ENCODE measurements around the gene PIWIL1.

PIWIL1 gene

DNA sequence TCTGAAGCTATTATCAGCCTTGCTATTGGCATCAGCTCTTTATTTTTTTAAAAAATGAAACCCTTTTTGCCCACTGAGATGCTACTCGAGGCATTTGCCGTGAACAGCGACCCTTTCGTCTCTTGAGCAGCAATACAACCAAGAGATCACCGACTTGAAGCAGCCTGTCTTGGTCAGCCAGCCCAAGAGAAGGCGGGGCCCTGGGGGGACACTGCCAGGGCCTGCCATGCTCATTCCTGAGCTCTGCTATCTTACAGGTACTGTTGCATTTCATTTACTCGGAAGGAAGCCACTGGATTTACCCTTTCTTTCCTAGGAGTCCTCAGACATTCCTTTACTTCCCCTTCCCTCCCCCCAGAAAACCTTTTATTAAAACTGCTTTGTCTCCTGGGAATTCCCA, 16.7 kb downstream of the PIWIL1 start:
- in situ Hi-C loops (cut with MboI; ENCODE audit: low pct_unique_long_range_greater_than_20kb, low sequenced_read_pairs, unreplicated experiment): no loop called here
- DNase-seq (ENCODE audit: low spot score): no peak
- TF ChIP-seq, protein P1, sequence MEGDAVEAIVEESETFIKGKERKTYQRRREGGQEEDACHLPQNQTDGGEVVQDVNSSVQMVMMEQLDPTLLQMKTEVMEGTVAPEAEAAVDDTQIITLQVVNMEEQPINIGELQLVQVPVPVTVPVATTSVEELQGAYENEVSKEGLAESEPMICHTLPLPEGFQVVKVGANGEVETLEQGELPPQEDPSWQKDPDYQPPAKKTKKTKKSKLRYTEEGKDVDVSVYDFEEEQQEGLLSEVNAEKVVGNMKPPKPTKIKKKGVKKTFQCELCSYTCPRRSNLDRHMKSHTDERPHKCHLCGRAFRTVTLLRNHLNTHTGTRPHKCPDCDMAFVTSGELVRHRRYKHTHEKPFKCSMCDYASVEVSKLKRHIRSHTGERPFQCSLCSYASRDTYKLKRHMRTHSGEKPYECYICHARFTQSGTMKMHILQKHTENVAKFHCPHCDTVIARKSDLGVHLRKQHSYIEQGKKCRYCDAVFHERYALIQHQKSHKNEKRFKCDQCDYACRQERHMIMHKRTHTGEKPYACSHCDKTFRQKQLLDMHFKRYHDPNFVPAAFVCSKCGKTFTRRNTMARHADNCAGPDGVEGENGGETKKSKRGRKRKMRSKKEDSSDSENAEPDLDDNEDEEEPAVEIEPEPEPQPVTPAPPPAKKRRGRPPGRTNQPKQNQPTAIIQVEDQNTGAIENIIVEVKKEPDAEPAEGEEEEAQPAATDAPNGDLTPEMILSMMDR (IDR thresholded peaks at IDR 0.05; ENCODE audit: extremely low read depth, insufficient read depth, missing control alignments): no peak

DNA sequence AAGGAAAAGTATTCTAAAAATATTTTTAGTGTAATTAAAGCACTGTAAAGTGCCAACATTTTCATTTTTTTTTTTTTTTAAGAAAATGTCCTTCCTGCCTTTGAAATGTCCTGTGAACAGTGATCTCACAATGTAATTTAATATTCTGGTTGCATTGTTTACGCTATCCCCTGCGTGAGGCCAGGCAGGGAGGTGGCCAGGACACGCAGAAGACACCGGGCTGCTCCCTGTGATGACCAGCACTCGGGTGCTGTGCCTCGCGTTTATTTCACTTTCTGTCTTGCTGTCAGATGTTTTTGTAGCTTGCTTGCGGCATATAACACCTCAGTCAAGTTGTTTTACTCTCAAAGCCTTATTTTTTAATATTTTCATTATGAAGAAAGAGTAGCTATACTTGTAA, 18.5 kb downstream of the PIWIL1 start:
- no peak for DNase-seq (ENCODE audit: low spot score)
- TF ChIP-seq, protein P1 (IDR thresholded peaks at IDR 0.05; ENCODE audit: extremely low read depth, insufficient read depth, missing control alignments): no peak
- in situ Hi-C loops (cut with MboI; ENCODE audit: low pct_unique_long_range_greater_than_20kb, low sequenced_read_pairs, unreplicated experiment): no loop called here

DNA sequence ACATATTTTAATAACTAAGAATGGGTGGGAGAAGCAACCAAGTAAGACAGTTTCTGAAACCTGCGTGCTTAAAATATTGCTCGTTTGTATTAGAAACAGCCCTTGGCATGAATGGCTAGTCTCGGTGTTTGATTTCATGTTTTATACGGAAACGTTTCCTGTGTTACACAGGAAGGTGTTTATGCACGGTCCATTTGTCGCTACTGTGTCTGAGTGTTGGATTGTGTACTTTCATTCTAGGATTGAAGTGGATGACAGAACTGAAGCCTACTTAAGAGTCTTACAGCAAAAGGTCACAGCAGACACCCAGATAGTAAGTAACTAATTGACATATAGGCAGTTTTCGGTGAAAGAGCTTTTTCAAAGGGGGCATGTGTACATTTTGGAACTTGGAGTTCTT, 19.6 kb downstream of the PIWIL1 start:
- no peak for DNase-seq (ENCODE audit: low spot score)
- in situ Hi-C loops (cut with MboI; ENCODE audit: low pct_unique_long_range_greater_than_20kb, low sequenced_read_pairs, unreplicated experiment): no loop called here
- TF ChIP-seq, protein P1 (IDR thresholded peaks at IDR 0.05; ENCODE audit: extremely low read depth, insufficient read depth, missing control alignments): no peak

DNA sequence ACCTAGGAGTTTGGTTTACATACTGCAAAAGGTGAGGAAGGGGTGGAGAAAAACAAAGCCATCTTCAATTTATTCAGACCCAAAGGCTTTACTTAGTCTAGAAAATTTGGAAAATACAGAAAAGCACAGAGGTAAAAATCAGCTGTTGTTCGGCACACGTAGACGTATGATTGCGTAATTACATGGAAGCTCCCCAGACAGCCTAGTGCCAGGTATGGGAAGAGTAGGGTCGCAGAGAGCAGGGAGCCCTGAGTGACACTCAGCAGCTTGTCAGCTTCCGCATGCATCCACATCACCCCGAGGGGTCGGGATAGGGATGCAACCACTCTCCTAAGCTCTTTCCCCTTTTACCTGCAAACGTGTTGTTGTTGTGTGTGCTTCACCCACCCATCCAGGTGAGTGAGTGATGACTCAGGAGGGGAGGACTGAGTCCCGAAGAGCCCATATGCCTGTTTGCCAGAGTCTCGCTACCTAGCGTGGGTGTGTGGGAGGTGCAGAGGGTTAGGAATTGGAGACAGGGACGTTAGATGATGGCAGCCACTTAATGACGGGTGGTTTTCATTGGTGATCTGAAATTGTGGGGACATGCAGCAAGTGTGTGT, 20.1 kb downstream of the PIWIL1 start:
- TF ChIP-seq, protein P1 (IDR thresholded peaks at IDR 0.05; ENCODE audit: extremely low read depth, insufficient read depth, missing control alignments): no peak
- no peak for DNase-seq (ENCODE audit: low spot score)
- in situ Hi-C loops (cut with MboI; ENCODE audit: low pct_unique_long_range_greater_than_20kb, low sequenced_read_pairs, unreplicated experiment): no loop called here

DNA sequence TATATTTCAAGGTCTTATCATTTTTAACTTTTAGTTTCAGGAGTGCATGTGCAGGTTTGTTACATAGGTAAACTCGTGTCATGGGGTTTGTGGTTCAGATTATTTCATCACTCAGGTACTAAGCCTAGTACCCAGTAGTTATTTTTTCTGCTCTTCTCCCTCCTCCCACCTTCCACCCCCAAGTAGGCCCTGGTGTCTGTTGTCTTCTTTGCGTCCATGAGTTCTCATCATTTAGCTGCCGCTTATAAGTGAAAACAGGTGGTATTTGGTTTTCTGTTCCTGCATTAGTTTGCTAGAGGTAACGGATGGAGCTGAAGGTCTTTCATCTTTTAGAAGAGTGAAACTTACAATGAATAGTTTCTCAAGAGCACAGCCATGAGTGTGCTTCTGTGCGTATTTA, 24.4 kb downstream of the PIWIL1 start:
- TF ChIP-seq, protein P1 (IDR thresholded peaks at IDR 0.05; ENCODE audit: extremely low read depth, insufficient read depth, missing control alignments): no peak
- no peak for DNase-seq (ENCODE audit: low spot score)
- in situ Hi-C loops (cut with MboI; ENCODE audit: low pct_unique_long_range_greater_than_20kb, low sequenced_read_pairs, unreplicated experiment): no loop called here

DNA sequence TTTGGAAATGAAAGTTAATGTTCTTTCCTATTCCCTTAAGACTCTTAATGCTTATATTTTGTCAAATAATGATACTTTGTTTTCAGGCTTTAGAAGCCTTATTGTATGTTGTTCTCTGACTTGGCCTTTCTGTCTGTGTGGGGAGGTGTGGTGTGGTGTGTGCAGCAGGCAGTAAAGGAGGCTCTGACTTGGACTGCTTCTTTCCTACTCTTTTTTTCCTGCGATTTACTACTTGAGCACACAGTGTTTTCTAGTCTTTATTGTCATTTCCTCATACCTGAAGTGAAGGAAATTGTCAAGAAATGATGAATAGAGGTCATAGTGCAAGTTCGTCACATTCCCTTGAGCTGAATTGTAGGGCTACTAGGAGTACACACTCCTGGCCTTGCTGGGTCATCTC, 26.9 kb downstream of the PIWIL1 start:
- no peak for DNase-seq (ENCODE audit: low spot score)
- TF ChIP-seq, protein P1 (IDR thresholded peaks at IDR 0.05; ENCODE audit: extremely low read depth, insufficient read depth, missing control alignments): no peak
- in situ Hi-C loops (cut with MboI; ENCODE audit: low pct_unique_long_range_greater_than_20kb, low sequenced_read_pairs, unreplicated experiment): no loop called here

DNA sequence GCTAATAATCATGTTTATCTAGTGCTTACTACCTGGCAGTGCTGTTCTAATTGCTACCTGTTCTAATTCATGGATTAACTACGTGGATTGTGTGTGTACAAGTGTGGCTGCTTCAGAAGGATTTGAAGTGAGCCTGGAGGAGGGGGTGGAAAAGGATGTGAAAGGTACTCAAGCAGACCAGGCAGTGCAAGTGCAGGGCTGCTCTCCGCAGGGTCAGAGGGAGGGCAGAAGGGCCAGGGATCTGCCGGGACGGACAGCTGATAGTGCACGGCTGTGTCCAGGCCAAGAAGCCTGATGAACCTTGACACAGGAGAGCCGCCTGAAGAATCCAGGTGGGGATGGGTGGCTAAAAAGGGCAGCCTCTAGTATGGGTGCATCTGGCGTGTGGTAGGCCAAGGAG, 28.5 kb downstream of the PIWIL1 start:
- in situ Hi-C loops (cut with MboI; ENCODE audit: low pct_unique_long_range_greater_than_20kb, low sequenced_read_pairs, unreplicated experiment): no loop called here

More for the DNA sequence above, 28.5 kb downstream of the PIWIL1 start:
- TF ChIP-seq, protein P1 (IDR thresholded peaks at IDR 0.05; ENCODE audit: extremely low read depth, insufficient read depth, missing control alignments): no peak
- DNase-seq (ENCODE audit: low spot score): no peak

Data from GM13977 (cell line).